ENCODE data around the gene RAB8A.

DNA sequence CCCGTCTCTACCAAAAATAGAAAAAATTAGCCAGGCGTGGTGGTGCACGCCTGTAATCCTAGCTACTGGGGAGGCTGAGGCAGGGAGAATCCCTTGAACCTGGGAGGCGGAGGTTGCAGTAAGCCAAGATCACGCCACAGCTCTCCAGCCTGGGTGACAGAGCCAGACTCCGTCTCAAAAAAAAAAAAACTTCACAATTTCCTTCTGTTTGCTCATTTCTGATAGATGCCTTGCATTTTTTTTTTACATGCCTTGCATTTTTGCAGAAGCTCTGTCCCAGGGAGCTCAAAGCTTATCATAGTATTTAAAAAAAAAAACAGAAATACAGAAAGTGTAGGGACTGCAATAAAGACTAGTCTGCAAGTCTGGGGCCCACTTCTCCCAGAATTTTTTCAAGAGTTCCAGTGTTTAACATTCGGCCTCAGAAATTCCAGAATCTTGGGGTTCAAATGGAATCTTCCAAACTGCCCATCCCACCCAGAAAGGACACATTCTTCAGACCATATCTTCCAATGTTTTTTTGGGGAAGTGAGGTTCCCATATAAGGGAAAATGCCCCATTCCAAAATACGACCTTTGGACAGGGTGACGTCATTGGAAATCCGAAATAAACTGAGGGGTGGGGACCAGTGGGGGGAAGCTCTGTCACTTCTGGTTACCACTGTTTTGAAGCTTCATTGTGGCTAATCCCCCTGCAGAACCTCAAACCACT, 17.2 kb upstream of the RAB8A start:
- TF ChIP-seq, protein P1, sequence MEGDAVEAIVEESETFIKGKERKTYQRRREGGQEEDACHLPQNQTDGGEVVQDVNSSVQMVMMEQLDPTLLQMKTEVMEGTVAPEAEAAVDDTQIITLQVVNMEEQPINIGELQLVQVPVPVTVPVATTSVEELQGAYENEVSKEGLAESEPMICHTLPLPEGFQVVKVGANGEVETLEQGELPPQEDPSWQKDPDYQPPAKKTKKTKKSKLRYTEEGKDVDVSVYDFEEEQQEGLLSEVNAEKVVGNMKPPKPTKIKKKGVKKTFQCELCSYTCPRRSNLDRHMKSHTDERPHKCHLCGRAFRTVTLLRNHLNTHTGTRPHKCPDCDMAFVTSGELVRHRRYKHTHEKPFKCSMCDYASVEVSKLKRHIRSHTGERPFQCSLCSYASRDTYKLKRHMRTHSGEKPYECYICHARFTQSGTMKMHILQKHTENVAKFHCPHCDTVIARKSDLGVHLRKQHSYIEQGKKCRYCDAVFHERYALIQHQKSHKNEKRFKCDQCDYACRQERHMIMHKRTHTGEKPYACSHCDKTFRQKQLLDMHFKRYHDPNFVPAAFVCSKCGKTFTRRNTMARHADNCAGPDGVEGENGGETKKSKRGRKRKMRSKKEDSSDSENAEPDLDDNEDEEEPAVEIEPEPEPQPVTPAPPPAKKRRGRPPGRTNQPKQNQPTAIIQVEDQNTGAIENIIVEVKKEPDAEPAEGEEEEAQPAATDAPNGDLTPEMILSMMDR (IDR thresholded peaks at IDR 0.05; ENCODE audit: low read depth, low read length) = no peak
- TF ChIP-seq EZH2phosphoT487 (IDR thresholded peaks at IDR 0.05; ENCODE audit: low read depth) = no peak
